Hepatocyte (in vitro differentiated cells): ENCODE measurements around the gene SSC5D. TPM values are rescaled to one million over a fixed set of nuclear protein-coding genes. Genes with fewer than 3 reads are reported as not detected.

Experiments used
- DNase-seq: peaks from one replicate; pipeline ENCODE4 v3.0.0-alpha.2; 2016; ENCODE audit warnings: low spot score
- H2AFZ ChIP-seq: fragments of 200-600 bp; sonication (generic); 2 replicates; pipeline ENCODE4 v1.6.0; 2016; ENCODE audit warnings: antibody characterized with exemption, mild to moderate bottlenecking
- H3K27ac ChIP-seq: fragments of 200-600 bp; sonication (generic); 2 replicates; pipeline ENCODE4 v1.5.1; 2016; ENCODE audit warnings: mild to moderate bottlenecking
- H3K27me3 ChIP-seq: fragments of 200-600 bp; sonication (generic); 2 replicates; pipeline ENCODE4 v1.6.1; 2016
- H3K36me3 ChIP-seq: fragments of 200-600 bp; sonication (generic); replicated peaks from 2 replicates; pipeline ENCODE4 v1.5.1; 2016; ENCODE audit warnings: low read depth; ENCODE audit not compliant: insufficient read depth
- H3K4me1 ChIP-seq: fragments of 200-600 bp; sonication (generic); 2 replicates; pipeline ENCODE4 v1.5.1; 2016; ENCODE audit warnings: mild to moderate bottlenecking, moderate library complexity; ENCODE audit not compliant: insufficient read depth
- H3K4me2 ChIP-seq: fragments of 200-600 bp; sonication (generic); 2 replicates; pipeline ENCODE4 v1.6.0; 2016
- H3K4me3 ChIP-seq: fragments of 200-600 bp; sonication (generic); 2 replicates; pipeline ENCODE4 v1.5.1; 2016; ENCODE audit warnings: mild to moderate bottlenecking
- H3K79me2 ChIP-seq: fragments of 200-600 bp; sonication (generic); 2 replicates; pipeline ENCODE4 v1.6.0; 2017; ENCODE audit warnings: mild to moderate bottlenecking
- H3K9me2 ChIP-seq: fragments of 200-600 bp; sonication (generic); replicated peaks from 2 replicates; pipeline ENCODE4 v1.6.0; 2017; ENCODE audit warnings: mild to moderate bottlenecking; ENCODE audit not compliant: insufficient read depth
- H3K9me3 ChIP-seq: fragments of 200-600 bp; sonication (generic); 2 replicates; pipeline ENCODE4 v1.5.1; 2016; ENCODE audit warnings: low read depth, mild to moderate bottlenecking
- H4K20me1 ChIP-seq: fragments of 200-600 bp; sonication (generic); 2 replicates; pipeline ENCODE4 v1.6.0; 2016; ENCODE audit warnings: mild to moderate bottlenecking; ENCODE audit not compliant: insufficient read depth, poor library complexity, severe bottlenecking
- CTCF ChIP-seq: fragments of 200-600 bp; sonication (generic); IDR thresholded peaks from 2 replicates; pipeline ENCODE4 v1.5.1; 2016; ENCODE audit warnings: antibody characterized with exemption, mild to moderate bottlenecking; ENCODE audit not compliant: poor library complexity
- EZH2 ChIP-seq: fragments of 200-600 bp; sonication (generic); IDR thresholded peaks from 2 replicates; pipeline ENCODE4 v1.6.1; 2016; ENCODE audit warnings: antibody characterized with exemption, mild to moderate bottlenecking, borderline replicate concordance
- EZH2phosphoT487 ChIP-seq: fragments of 200-600 bp; sonication (generic); IDR thresholded peaks from one replicate; pipeline ENCODE4 v1.6.1; 2018; ENCODE audit warnings: antibody characterized with exemption, mild to moderate bottlenecking, low read depth, moderate library complexity; ENCODE audit not compliant: unreplicated experiment, severe bottlenecking
- WGBS: methylation state at CpG from one replicate; pipeline ENCODE4 v1.1.6; 2016; ENCODE audit warnings: low lambda C conversion rate; ENCODE audit errors: missing lambda C conversion rate; 5-methylcytosine and 5-hydroxymethylcytosine counted together
- polyA plus RNA-seq: library from polyadenylated mRNA; unstranded; fragments of >200 nt; fragmentation: Nextera tagmentation; extraction: Ambion mirVana; gene quantifications from 2 replicates; pipeline ENCODE4 v1.2.1, GENCODE V29; 2016
- total RNA-seq: library from RNA; depleted of rRNA; stranded (reverse); fragments of >200 nt; gene quantifications from 2 replicates; pipeline ENCODE4 v1.2.3, GENCODE V29; 2014

The SSC5D gene
- total RNA-seq (0.04 and 0.80 TPM in 2 replicates), polyA plus RNA-seq (3.2 and 5.1 TPM in 2 replicates)

- Histone ChIP-seq H3K27ac (peak within 1 kb of the TSS; percentile 93), H3K79me2 (peaks cover 10% of the 10 kb centered on the region), H3K9me2 (no peaks in the 10 kb centered on the region), H3K9me3 (no peaks in the 10 kb centered on the region), H3K4me1 (peaks cover 30% of the 10 kb centered on the region), H2AFZ (no peak within 1 kb of the TSS), H3K36me3 (no peaks in the 10 kb centered on the region), H3K4me3 (no peak within 1 kb of the TSS), H3K4me2 (peak within 1 kb of the TSS; percentile 94), H4K20me1 (no peaks in the 10 kb centered on the region), H3K27me3 (peaks cover 10% of the 10 kb centered on the region)
- no peak for DNase-seq
- TF ChIP-seq CTCF (no peak), EZH2 (no peak), EZH2phosphoT487 (no peak)
- 8% methylated on average over 9 of the region's 21 CpGs for WGBS
Observed at GRCh38 chr19:55487924-55488687, at the start of gene SSC5D. Gene SSC5D, plus strand, starts transcription at chr19:55488436. Its CDS starts 154 bp downstream, at chr19:55488590.

GRCh38 chr19:55439052-55439451 lies 49.2 kb upstream of the SSC5D start:
- H4K20me1 ChIP-seq: no peaks in the 10 kb centered on the region
- TF ChIP-seq EZH2phosphoT487: no peak
- no peak for TF ChIP-seq CTCF
- TF ChIP-seq EZH2: no peak
- no peak overlapping the region for H3K4me2 ChIP-seq
- no peak overlapping the region for H3K4me3 ChIP-seq
- DNase-seq: no peak
- H3K9me3 ChIP-seq: no peaks in the 10 kb centered on the region
- H3K4me1 ChIP-seq: no peaks in the 10 kb centered on the region
- no peak overlapping the region for H2AFZ ChIP-seq
- no peaks in the 10 kb centered on the region for H3K36me3 ChIP-seq
- no peaks in the 10 kb centered on the region for H3K9me2 ChIP-seq
- no peaks in the 10 kb centered on the region for H3K79me2 ChIP-seq
- WGBS: 74% methylated on average over 5 of the region's 5 CpGs
- no peak overlapping the region for H3K27ac ChIP-seq
- peaks cover 43% of the 10 kb centered on the region for H3K27me3 ChIP-seq

GRCh38 chr19:55440411-55441105 lies 47.7 kb upstream of the SSC5D start:
- TF ChIP-seq EZH2 (no peak), CTCF (no peak), EZH2phosphoT487 (no peak)
- no peaks in the 10 kb centered on the region for H3K79me2 ChIP-seq
- H2AFZ ChIP-seq: no peak overlapping the region
- no peak overlapping the region for H3K4me3 ChIP-seq
- WGBS: 19% methylated on average over 29 of the region's 39 CpGs
- H3K4me2 ChIP-seq: no peak overlapping the region
- H4K20me1 ChIP-seq: no peaks in the 10 kb centered on the region
- no peaks in the 10 kb centered on the region for H3K4me1 ChIP-seq
- H3K9me3 ChIP-seq: no peaks in the 10 kb centered on the region
- no peak for DNase-seq
- no peaks in the 10 kb centered on the region for H3K9me2 ChIP-seq
- no peaks in the 10 kb centered on the region for H3K36me3 ChIP-seq
- no peak overlapping the region for H3K27ac ChIP-seq
- H3K27me3 ChIP-seq: peaks cover 58% of the 10 kb centered on the region
